Glomerular visceral epithelial cell (primary cell): ENCODE results near the gene RRM2.
"Not testable (repeated sequence)": the region's sequence is repeated elsewhere in the genome, so short reads cannot be mapped to it uniquely, and the experiment has no call there.

ENCODE experiments used
- DNase-seq: peaks from one replicate; pipeline ENCODE4 v3.0.0-alpha.2; 2016; ENCODE audit errors: extremely low spot score

RRM2 gene

DNA sequence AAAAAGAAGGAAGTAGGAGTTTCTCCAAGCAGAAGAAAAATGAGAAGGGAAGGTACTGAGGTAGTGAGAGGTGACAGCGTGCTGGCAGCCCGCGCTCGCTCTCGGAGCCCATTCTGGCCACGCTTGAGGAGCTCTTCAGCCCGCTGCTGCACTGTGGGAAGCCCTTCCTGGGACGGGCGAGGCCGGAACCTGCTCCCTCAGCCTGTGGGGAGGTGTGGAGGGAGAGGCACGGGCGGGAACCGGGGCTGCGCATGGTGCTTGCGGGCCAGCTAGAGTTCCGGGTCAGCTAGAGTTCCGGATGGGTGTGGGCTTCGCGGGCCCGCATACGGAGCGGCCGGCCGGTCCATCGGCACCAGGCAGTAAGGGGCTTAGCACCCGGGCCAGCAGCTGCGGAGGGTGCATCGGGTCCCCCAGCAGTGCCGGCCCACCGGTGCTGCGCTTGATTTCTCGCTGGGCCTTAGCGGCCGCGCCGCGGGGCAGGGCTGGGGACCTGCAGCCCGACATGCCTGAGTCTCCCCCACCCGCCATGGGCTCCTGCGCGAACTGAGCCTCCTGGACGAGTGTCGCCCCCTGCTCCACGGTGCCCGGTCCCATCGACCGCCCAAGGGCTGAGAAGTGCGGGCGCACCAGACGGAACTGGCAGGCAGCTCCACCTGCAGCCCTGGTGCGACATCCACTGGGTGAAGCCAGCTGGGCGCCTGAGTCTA is 31.2 kb upstream of the RRM2 start:
- DNase-seq: no peak

- not testable (repeated sequence) for DNase-seq
Observed at GRCh38 chr2:10091889-10092244, 30.7 kb upstream of the RRM2 start.

GRCh38 chr2:10094271-10094814 is 28.2 kb upstream of the RRM2 start:
- DNase-seq: no peak

- DNase-seq: no peak
Observed at GRCh38 chr2:10095175-10095574, 27.4 kb upstream of the RRM2 start.

GRCh38 chr2:10096641-10097040 is 25.9 kb upstream of the RRM2 start:
- DNase-seq: no peak

DNA sequence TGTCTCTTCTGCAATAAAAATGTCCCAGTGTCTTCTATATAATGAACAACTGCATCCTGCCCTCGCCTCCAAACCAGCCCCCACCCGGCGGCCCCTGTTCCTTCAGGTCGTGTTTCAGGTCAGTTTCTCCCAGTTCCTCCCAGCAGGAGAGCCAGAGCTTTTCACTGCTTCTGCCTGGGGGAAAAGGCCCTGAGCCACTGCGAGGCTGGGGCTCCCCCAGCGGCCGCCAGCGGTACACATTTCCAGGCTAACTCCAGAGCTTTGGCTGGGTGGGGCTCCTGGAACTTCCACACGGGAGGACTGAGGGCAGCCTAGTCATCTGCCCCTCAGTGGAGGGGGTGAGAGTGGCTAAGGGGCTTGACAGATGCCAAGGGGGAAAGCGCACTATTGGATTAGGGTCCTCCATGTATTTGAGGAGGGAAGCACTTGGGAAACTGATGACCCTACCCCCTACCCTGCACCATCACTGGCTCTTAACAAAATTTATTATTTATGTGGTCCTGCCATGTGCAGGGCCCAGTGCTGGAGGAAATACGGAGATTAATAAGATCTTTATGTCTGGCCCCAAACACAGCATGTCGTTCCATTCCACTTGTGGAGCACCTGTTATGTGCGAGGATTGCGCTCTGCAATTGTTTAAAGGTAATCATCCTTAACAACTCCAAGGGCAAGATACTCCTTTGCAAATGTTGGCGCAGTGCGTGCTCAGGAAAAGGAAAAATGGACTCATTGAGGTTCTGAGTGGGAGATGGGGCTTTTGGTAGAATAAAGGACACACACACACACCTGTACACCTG is 25.0 kb upstream of the RRM2 start:
- peak; percentile 63 for DNase-seq

DNA sequence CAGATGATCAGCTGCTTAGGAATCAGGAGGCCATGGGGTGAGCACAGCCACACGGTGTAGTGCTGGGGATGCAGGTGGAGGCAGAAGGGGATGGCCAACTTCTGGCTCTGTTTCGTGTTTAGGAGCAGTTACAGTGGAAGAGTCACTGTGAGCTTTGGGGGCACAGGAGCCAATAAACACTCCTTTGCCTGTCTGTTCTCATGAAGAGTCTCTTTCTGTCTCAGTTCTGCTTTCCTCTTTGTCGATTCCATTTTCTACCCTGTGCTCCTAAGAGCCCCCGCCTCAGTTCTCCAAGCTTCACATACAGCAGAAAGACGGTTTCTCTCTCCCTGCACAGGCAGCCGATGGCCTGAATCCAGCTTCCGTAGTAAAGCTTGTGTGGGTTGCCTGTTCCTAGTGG is 21.0 kb upstream of the RRM2 start:
- no peak for DNase-seq

DNA sequence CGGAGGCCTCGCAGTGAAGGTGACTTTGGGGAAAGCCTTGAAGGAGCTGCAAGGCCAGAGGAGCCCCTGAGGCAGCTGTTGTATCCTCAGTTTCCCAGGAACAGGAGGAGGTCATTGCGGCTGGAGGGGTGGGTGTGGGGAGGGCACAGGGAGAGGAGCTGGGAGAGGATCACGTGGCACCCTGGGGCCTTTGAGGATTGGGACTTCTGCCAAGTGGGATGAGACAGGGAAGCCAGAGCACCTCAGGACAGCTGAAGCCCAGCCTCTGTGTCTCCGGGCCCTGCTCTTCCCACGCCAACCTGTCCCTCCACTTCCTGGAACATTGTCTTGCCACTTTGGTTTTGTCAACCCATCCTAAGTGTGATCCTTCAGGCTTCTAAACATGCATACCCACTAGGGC is 19.4 kb upstream of the RRM2 start:
- DNase-seq: no peak

DNA sequence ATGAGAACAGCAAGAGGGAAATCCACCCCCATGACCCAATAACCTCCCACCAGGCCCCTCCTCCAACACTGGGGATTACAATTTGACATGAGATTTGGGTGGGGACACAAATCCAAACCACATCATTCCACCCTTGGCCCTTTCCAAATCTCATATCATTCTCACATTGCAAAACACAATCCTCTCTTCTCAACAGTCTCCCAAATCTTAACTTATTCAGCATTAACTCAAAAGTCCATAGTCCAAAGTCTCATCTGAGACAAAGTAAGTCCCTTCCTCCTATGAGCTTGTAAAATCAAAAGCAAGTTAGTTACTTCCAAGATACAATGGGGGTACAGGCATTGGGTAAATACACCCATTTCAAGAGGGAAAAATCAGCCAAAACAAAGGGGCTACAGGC is 17.6 kb upstream of the RRM2 start:
- DNase-seq: not testable (repeated sequence)

GRCh38 chr2:10109311-10109710 is 13.2 kb upstream of the RRM2 start:
- no peak for DNase-seq

DNA sequence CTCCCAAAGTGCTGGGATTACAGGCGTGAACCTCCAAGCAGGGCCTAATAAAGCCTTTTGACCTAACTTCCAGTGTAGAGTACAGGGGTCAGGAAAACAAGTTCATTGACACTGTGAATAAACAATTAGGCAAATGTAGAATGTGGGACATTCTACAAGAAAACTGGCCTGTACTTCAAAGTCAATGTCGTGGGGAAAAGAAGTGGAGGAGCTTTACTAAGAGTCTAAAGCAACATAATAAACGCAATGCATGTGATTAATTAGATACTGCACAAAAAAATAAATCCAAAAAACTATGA is 3.6 kb upstream of the RRM2 start:
- no peak for DNase-seq

- no peak for DNase-seq
Observed at GRCh38 chr2:10119601-10120157, 2.9 kb upstream of the RRM2 start.

GRCh38 chr2:10120158-10120876 is 2.2 kb upstream of the RRM2 start:
- DNase-seq: peak; percentile 94

- DNase-seq: peak; percentile 84
Observed at GRCh38 chr2:10120877-10121574, 1.5 kb upstream of the RRM2 start.

- no peak for DNase-seq
Observed at GRCh38 chr2:10123281-10123680, 742 bp downstream of the RRM2 start.

GRCh38 chr2:10124538-10125045 is 2.1 kb downstream of the RRM2 start:
- DNase-seq: peak; percentile 62

- no peak for DNase-seq
Observed at GRCh38 chr2:10125842-10126631, 3.5 kb downstream of the RRM2 start.

GRCh38 chr2:10126632-10127026 is 4.1 kb downstream of the RRM2 start:
- no peak for DNase-seq

GRCh38 chr2:10128420-10128819 is 5.9 kb downstream of the RRM2 start:
- DNase-seq: no peak

DNA sequence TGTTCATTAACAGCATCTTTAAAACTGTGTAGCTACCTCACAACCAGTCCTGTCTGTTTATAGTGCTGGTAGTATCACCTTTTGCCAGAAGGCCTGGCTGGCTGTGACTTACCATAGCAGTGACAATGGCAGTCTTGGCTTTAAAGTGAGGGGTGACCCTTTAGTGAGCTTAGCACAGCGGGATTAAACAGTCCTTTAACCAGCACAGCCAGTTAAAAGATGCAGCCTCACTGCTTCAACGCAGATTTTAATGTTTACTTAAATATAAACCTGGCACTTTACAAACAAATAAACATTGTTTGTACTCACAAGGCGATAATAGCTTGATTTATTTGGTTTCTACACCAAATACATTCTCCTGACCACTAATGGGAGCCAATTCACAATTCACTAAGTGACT is 7.0 kb downstream of the RRM2 start:
- DNase-seq: no peak
